IPS-NIHi11 (cell line): ENCODE measurements around the gene CTBP1.

Experiments
- DNase-seq: peaks from one replicate; pipeline ENCODE4 v3.0.0; 2012; ENCODE audit warnings: mixed read lengths, low spot score

Gene CTBP1

DNA sequence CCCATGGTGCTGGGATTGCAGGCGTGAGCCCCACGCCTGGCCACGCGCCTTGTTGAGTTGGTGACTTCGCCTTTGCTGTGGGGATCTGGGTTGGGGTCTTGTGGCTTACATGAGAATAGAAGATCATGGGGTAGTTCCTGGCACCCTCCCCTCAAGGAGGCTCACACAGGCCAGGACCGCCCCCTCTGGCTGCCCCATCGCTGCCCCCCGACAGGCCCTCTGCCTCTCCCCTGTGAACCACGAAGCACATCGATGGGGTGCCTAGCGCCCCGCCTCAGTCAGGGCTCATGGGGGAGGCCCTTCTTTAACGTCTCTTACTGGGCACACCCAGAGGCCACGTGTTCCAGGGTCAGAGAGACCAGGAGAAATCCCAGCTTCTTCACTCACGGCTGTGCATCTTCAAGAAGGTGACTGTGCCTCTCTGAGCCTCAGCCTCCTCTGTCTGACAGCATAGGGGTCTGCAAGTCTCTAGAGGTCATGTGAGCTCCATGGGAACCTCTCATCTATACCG is 53.0 kb downstream of the CTBP1 start:
- peak; percentile 7 for DNase-seq

DNA sequence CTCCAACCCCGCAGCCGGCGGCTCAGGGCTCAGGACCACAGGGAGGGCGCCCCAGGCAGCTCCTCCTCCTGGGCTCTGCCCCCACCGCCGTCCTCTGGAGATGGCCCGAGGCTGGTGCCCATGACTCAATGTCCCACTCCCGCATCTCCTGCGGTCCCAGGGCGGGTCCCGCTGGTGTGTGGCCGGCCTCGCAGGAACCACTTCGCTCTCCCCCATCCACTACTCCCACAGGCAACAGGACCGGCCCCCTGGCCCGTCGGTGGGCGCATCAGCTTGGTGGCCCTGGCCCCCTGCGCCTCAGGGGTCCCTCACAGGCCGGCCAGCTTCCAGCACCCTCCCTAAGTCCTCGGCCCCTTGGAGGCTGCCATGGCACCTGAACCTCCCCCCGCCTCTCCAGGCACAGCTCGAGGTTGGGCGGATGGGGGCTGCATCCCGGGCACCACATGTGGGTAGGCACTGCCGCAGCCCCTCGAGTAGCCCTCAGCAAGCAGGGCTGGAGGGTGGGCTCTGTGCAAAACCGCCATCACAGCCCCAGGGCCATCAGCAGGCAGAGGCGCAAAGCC is 53.7 kb downstream of the CTBP1 start:
- DNase-seq, result peak; percentile 30

GRCh38 chr4:1194010-1194900 is 54.7 kb downstream of the CTBP1 start:
- peak; percentile 78 for DNase-seq

DNA sequence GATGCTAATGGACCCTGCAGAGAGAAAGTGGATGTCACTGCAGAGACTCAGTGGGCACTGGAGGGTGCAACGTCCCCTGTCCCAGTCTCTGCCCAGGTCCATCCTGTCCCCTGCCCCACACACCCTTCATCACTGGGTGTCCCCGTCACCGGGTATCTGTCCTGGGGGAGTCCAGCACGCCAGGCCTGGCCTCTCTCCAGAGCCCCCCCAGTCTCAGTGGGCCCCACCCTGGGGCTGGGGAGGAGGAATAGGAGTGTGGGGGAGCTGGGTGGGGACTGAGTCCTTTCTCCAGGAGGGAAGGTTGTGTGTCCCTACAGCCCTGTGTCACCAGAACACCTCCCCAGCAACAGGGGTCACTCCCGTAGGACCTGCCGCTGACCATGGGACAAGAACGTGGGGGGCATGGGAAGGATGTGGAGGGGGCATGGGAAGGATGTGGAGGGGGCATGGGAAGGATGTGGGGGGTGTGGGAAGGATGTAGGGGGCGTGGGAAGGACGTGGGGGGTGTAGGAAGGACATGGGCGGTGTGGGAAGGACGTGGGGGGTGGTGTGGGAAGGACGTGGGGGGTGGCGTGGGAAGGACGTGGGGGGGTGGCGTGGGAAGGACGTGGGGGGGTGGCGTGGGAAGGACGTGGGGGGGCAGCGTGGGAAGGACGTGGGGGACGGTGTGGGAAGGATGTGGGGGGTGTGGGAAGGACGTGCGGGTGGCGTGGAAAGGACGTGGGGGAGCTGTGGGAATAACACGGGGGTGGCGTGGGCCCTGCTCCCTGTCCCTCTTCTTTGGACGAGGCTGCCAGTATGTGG is 55.5 kb downstream of the CTBP1 start:
- peak; percentile 5 for DNase-seq

DNA sequence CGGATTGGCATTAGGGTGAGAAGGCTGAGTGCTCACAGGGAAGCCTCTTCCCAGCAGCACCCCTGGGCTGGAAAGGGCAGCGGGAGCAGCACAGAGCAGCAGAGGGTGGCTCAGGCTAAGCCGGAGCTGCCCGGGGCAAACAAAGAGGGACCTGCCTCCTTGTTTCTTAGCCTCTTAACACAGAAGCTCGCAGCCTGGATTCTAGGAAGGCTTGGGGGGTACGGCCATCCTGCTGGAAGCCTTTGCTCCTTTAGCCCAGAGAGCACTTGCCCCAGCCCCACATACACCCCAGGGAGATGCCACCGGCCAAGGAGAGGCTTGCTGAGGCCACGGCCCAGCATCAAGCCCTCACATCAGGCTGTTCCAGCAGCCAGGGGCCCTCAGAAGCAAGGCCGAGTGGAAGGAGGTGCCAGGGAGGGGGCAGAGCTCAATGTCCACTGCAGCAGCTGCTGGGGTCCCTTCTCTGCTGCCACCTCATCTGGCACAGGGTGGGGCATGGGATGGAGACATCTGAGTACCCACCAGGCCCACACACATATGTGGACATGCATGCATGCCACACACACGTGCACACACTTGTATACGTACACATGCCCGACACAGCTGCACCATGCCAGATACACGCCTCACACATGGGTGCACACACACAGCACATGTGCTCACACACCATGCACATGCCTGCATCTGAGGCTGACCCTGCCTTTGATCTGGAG is 56.3 kb downstream of the CTBP1 start:
- peak; percentile 36 for DNase-seq

- peak; percentile 70 for DNase-seq
Measured at GRCh38 chr4:1192091-1192492, 56.8 kb downstream of the CTBP1 start.

- DNase-seq, result no peak
Measured at GRCh38 chr4:1191621-1192020, 57.3 kb downstream of the CTBP1 start.

DNA sequence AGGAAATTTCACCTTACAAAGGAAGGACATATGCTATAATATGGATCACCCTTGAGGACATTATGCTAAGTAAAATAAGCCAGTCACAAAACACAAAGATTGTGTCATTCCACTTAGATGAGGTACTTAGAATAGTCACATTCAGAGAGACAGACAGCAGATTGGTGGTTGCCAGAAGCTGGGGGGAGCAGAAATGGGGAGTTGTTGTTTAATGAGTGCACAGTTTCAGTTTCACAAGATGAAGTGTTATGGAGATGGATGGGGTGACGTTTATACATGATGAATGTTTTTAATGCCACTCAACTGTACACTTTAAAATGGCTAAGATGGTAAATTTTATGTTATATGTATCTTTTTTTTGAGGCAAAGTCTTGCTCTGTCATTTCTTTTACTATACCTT is 61.7 kb downstream of the CTBP1 start:
- DNase-seq, result no peak

- DNase-seq, result no peak
Measured at GRCh38 chr4:1183985-1184773, 64.8 kb downstream of the CTBP1 start.

DNA sequence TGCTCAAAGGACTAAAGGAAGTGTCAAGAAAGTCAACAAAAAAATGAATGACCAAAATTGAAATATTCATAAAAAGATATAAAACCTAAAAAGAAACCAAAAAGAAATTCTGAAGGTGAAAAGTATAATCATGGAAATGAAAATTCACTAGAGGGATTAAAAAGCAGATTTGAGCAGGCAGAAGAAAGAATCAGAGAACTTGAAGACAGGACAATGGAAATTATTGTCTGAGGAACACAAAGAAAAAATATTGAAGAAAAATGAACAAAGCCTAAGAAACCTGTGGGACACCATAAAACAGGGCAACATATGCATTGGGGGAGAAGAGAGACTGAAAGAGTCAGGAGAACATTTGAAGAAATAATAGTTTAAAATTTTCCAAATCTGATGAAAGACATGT is 66.6 kb downstream of the CTBP1 start:
- no peak for DNase-seq

- DNase-seq, result no peak
Measured at GRCh38 chr4:1180663-1181062, 68.3 kb downstream of the CTBP1 start.

DNA sequence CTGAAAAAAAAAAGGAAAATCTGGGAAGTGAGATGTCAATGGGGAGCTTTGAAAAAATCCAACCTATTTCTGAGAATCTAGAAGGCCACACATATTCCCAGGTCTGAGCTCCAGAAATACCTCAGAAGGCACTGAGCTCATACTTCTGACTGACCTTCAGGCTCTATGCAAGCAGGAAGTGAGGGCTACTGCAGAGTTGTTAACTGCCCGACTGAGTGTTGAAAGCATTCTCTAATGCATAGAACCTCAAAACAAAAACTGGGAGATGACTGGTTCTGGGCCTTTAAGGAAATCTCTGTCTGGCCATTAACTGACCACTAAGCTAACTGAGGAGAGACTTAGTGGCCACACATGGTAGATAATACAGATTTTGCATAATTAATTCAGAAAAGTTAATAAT is 69.0 kb downstream of the CTBP1 start:
- no peak for DNase-seq

- no peak for DNase-seq
Measured at GRCh38 chr4:1179089-1179441, 69.9 kb downstream of the CTBP1 start.

- DNase-seq, result no peak
Measured at GRCh38 chr4:1178300-1179088, 70.4 kb downstream of the CTBP1 start.

DNA sequence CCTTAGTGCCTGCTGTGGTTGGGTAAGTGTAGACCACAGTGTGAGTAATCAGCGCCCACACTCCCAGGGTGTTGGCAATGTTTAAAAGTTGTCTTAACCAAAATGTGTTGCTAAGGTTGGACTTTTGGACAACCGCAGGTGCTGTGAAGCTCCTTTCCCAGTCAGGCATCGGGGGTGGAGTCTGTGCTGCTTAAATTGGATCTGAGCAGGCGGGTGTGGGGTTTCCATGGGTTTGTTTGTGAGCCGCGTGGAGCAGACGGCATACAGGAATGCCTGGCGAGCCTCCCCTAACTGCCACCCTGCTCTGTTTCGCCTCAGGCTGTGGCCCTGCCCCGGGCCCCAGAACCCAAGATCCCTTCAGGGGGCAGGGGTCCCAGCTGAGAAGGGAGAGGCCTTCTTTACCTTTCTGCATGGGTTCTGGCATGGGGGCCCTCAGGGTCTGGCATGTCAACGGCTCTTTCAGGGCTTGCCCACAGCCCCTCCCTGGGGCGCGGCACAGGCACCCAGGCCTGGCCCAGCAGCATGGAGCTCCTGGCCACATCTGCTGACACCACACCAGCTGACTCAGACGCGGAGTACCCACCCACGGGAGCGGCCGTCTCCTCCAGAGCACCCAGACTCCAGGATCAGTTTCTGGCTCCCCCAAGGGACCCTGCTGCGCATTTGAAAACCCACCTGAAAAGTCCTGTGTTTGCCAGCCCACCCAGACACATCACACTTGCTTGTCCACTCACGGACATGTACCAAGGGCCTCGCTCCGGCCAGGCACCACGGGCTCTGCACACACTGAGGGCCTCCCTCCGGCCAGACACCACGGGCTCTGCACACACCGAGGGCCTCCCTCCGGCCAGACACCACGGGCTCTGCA is 71.4 kb downstream of the CTBP1 start:
- no peak for DNase-seq

DNA sequence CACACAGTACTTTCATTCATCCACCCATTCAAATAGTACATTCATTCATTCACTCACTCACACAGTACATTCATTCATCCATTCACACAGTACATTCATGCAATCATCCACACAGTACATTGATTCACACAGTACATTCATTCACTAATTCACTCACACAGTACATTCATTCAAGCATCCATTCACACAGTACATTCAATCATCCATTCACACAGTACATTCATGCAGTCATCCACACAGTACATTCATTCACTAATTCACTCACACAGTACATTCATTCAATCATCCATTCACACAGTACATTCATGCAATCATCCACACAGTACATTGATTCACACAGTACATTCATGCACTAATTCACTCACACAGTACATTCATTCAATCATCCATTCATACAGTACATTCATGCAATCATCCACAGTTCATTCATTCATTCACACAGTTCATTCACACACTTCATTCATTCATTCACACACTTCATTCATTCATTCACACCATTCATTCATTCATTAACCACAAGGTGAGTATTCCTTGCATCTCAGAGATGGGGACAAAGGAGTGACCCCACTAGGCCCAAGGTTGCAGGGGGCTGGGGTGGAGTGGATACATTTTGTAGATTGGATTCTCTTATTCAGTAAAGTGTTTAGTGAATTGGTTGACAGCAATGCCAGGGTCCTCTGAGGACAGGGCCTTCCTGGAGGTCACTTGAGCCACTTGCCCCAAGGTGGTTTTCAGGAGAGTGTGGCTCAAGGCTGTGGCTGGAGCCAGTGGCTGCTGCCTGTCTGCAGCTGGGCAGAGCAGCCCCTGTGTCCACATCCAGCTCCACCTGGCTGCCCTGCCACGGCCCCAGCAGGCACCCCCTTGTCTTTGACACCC is 72.3 kb downstream of the CTBP1 start:
- no peak for DNase-seq

GRCh38 chr4:1175635-1176229 is 73.2 kb downstream of the CTBP1 start:
- DNase-seq, result no peak
